K562 (cell line): Measurements from ENCODE around the gene CRADD. TPM values are rescaled to one million over a fixed set of nuclear protein-coding genes. Genes with fewer than 3 reads are reported as not detected.

Experiments used
- BRF1 ChIP-seq: IDR thresholded peaks from 3 replicates; pipeline ENCODE4 v1.6.1; 2011; ENCODE audit warnings: borderline replicate concordance, mild to moderate bottlenecking; ENCODE audit not compliant: insufficient read length; ENCODE audit errors: extremely low read depth
- CBX2 ChIP-seq: fragments of 200-600 bp; sonication (generic); IDR thresholded peaks from one replicate; pipeline ENCODE4 v1.6.1; 2012; ENCODE audit warnings: mild to moderate bottlenecking, low read length, inconsistent platforms; ENCODE audit not compliant: insufficient read depth, poor library complexity, severe bottlenecking
- CC2D1A ChIP-seq: fragments of 450-650 bp; IDR thresholded peaks from 2 replicates; pipeline ENCODE4 v1.6.1; 2017; ENCODE audit warnings: mild to moderate bottlenecking
- CREBBP ChIP-seq: IDR thresholded peaks from one replicate; pipeline ENCODE4 v1.6.1; 2012; ENCODE audit warnings: low read depth, mild to moderate bottlenecking, control low read depth, inconsistent platforms, low read length
- E2F8 ChIP-seq: fragments of 450-650 bp; IDR thresholded peaks from 2 replicates; pipeline ENCODE4 v1.7.1; 2018; ENCODE audit warnings: mild to moderate bottlenecking, low read depth; ENCODE audit not compliant: partially characterized antibody
- EP400 ChIP-seq: fragments of 450-650 bp; IDR thresholded peaks from 2 replicates; pipeline ENCODE4 v1.6.1; 2017; ENCODE audit warnings: antibody characterized with exemption, mild to moderate bottlenecking, moderate library complexity
- ETV6 ChIP-seq, 3 experiments: fragments of 150-350 bp in 1 of 3; sonication (generic) in 1 of 3; formaldehyde crosslinking in 1 of 3; IDR thresholded peaks; 2 replicates each; pipeline versions ENCODE4 v1.6.1 to v1.8.0; 2014 to 2022; ENCODE audit warnings: borderline replicate concordance in 2 of 3, low read depth in 2 of 3, antibody characterized with exemption in 1 of 3, low read length in 1 of 3, mild to moderate bottlenecking in 1 of 3, missing genetic modification reagents in 1 of 3
- FOXJ3 ChIP-seq: sonication (generic); formaldehyde crosslinking; IDR thresholded peaks from 2 replicates; pipeline ENCODE4 v1.4.0; 2020; ENCODE audit warnings: mild to moderate bottlenecking, missing genetic modification reagents
- GATA2 ChIP-seq: sonication (generic); formaldehyde crosslinking; IDR thresholded peaks from 2 replicates; pipeline ENCODE4 v1.4.0; 2020; ENCODE audit warnings: mild to moderate bottlenecking, missing genetic modification reagents
- KHSRP ChIP-seq: fragments of 450-650 bp; IDR thresholded peaks from 2 replicates; pipeline ENCODE4 v1.6.1; 2017
- NFE2 ChIP-seq: IDR thresholded peaks from 2 replicates; pipeline ENCODE4 v1.6.1; 2014; ENCODE audit warnings: antibody characterized with exemption, low read depth
- POLR2A ChIP-seq: fragments of 450-650 bp; conservative IDR thresholded peaks from 2 replicates; pipeline ENCODE4 v1.6.1; 2016
- SMAD3 ChIP-seq: fragments of 450-650 bp; formaldehyde crosslinking; conservative IDR thresholded peaks from 2 replicates; pipeline ENCODE4 v1.4.0; 2020; ENCODE audit warnings: mild to moderate bottlenecking
- SMARCA5 ChIP-seq: fragments of 450-650 bp; IDR thresholded peaks from 2 replicates; pipeline ENCODE4 v1.6.1; 2016
- SMARCC2 ChIP-seq: fragments of 450-650 bp; IDR thresholded peaks from 2 replicates; pipeline ENCODE4 v1.6.1; 2017; ENCODE audit warnings: antibody characterized with exemption, moderate library complexity, mild to moderate bottlenecking, low read depth
- SP2 ChIP-seq: IDR thresholded peaks from 2 replicates; pipeline ENCODE4 v1.6.1; 2011; ENCODE audit warnings: mild to moderate bottlenecking, low read depth, low read length, moderate library complexity; ENCODE audit not compliant: poor library complexity, severe bottlenecking; ENCODE audit errors: extremely low read depth
- SRSF1 ChIP-seq: fragments of 200-400 bp; formaldehyde crosslinking; IDR thresholded peaks from 2 replicates; pipeline ENCODE4 v1.6.1; 2017; ENCODE audit warnings: mild to moderate bottlenecking, low read depth, low read length, moderate library complexity
- SRSF7 ChIP-seq: fragments of 200-400 bp; formaldehyde crosslinking; optimal IDR thresholded peaks from 2 replicates; pipeline ENCODE3; 2017; ENCODE audit warnings: mild to moderate bottlenecking, low read depth, low read length
- ZKSCAN3 ChIP-seq: fragments of 250-450 bp; sonication (Bioruptor Pico); IDR thresholded peaks from 2 replicates; pipeline ENCODE4 v1.4.0; 2020
- ZNF175 ChIP-seq: fragments of 200-800 bp; sonication (Bioruptor generic); IDR thresholded peaks from 2 replicates; pipeline ENCODE4 v1.6.1; 2016; ENCODE audit warnings: low read depth, mild to moderate bottlenecking, missing genetic modification characterization, missing compliant biosample characterization
- polyA plus RNA-seq, 8 experiments: library from polyadenylated mRNA; depleted of rRNA in 4 of 8; stranded (reverse) in 5 of 8; unstranded in 3 of 8; fragments of >200 nt; fragmentation: Nextera tagmentation in 2 of 8; fragmentation: Illumina TruSeq in 1 of 8; extraction: Ambion mirVana in 2 of 8; extraction: Trizol in 1 of 8; gene quantifications; 2 replicates each; pipeline versions ENCODE4 v1.2.1 to v1.2.3, GENCODE V29; 2011 to 2014; ENCODE audit warnings: inconsistent platforms in 1 of 8, missing spikeins in 1 of 8
- total RNA-seq, 7 experiments: library from RNA; depleted of rRNA in 6 of 7; stranded (reverse); fragments of >200 nt in 6 of 7; fragmentation: Illumina TruSeq in 2 of 7; extraction: Trizol in 2 of 7; gene quantifications; 2 replicates each; pipeline versions ENCODE4 v1.2.1 to v1.2.3, GENCODE V29; 2011 to 2021; ENCODE audit warnings: low replicate concordance in 1 of 7
- TF ChIP-seq, protein P1 (sequence below): fragments of 450-650 bp; formaldehyde crosslinking; IDR thresholded peaks from 2 replicates; pipeline ENCODE4 v1.4.0; 2020; ENCODE audit warnings: mild to moderate bottlenecking, moderate library complexity
- TF ChIP-seq, protein P2 (sequence below): fragments of 450-650 bp; formaldehyde crosslinking; conservative IDR thresholded peaks from 2 replicates; pipeline ENCODE4 v1.4.0; 2022; ENCODE audit warnings: mild to moderate bottlenecking, missing genetic modification characterization
- TF ChIP-seq, protein P3 (sequence below): sonication (generic); formaldehyde crosslinking; IDR thresholded peaks from 2 replicates; pipeline ENCODE4 v1.8.1; 2022; ENCODE audit warnings: missing genetic modification reagents

The CRADD gene
- total and polyA plus RNA-seq, 9 of the 15 experiments (the other 6 are each of a cell fraction or from before 2014, with no cell fraction given), result 20.5 to 41.1 (median 25.9) TPM

DNA sequence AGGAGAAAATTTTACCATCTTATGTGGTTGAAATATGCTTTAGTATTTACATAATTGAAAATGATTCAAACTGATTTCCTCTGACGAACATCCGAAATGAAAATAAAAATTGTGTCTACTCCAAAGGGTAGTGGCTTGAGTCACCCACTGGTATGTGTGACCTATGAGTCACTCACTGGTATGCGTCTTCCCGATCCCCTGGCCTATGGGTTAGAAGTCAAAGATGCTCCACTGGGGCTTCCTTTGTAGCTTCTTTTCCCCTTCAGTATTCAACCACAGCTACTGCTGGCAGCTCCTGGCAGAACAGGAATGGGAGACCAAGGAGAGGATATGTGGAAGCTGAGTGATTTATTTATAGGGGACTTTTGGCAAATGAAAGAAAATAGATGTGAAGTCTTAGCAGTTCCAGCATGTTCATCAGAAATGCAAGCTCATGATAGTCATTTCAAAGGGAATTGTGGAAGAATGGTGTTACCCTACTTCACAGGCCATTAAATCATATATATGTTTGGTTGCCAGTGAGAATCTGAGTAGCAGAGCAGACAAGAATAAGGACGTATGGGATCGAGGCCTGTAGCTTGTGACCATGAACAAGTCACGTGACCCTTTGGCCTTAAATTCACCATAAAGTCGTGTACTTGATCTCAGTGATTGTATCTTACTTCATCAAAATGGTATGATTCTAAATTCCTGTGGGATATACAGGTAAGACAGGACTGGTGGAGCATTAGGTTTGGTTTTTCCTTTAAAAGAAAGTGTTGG is 108.3 kb downstream of the CRADD start (continued):
- no peak for TF ChIP-seq SMAD3 (CRISPR knock-in tag)
- TF ChIP-seq, protein P1, sequence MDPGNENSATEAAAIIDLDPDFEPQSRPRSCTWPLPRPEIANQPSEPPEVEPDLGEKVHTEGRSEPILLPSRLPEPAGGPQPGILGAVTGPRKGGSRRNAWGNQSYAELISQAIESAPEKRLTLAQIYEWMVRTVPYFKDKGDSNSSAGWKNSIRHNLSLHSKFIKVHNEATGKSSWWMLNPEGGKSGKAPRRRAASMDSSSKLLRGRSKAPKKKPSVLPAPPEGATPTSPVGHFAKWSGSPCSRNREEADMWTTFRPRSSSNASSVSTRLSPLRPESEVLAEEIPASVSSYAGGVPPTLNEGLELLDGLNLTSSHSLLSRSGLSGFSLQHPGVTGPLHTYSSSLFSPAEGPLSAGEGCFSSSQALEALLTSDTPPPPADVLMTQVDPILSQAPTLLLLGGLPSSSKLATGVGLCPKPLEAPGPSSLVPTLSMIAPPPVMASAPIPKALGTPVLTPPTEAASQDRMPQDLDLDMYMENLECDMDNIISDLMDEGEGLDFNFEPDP (CRISPR knock-in tag), result no peak
- no peak for TF ChIP-seq CREBBP
- no peak for TF ChIP-seq CBX2
- TF ChIP-seq SMARCC2, result peak; percentile 38; the same call in 1 of the 2 replicates
- TF ChIP-seq E2F8, result no peak
- TF ChIP-seq, protein P2, sequence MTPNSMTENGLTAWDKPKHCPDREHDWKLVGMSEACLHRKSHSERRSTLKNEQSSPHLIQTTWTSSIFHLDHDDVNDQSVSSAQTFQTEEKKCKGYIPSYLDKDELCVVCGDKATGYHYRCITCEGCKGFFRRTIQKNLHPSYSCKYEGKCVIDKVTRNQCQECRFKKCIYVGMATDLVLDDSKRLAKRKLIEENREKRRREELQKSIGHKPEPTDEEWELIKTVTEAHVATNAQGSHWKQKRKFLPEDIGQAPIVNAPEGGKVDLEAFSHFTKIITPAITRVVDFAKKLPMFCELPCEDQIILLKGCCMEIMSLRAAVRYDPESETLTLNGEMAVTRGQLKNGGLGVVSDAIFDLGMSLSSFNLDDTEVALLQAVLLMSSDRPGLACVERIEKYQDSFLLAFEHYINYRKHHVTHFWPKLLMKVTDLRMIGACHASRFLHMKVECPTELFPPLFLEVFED (CRISPR knock-in tag), result no peak
- TF ChIP-seq KHSRP, result no peak
- no peak for TF ChIP-seq EP400
- no peak for TF ChIP-seq SRSF1
- no peak for TF ChIP-seq ZKSCAN3 (CRISPR knock-in tag)
- TF ChIP-seq NFE2, result no peak
- TF ChIP-seq, protein P3, sequence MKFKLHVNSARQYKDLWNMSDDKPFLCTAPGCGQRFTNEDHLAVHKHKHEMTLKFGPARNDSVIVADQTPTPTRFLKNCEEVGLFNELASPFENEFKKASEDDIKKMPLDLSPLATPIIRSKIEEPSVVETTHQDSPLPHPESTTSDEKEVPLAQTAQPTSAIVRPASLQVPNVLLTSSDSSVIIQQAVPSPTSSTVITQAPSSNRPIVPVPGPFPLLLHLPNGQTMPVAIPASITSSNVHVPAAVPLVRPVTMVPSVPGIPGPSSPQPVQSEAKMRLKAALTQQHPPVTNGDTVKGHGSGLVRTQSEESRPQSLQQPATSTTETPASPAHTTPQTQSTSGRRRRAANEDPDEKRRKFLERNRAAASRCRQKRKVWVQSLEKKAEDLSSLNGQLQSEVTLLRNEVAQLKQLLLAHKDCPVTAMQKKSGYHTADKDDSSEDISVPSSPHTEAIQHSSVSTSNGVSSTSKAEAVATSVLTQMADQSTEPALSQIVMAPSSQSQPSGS, result no peak
- TF ChIP-seq CC2D1A, result no peak
- no peak for TF ChIP-seq SRSF7
- no peak for TF ChIP-seq FOXJ3 (CRISPR knock-in tag)
- TF ChIP-seq SMARCA5, result no peak
- TF ChIP-seq SP2, result no peak
- no peak for TF ChIP-seq GATA2
- TF ChIP-seq ETV6 (IDR thresholded peaks at IDR 0.05; ENCODE audit: borderline replicate concordance in 1 of 2, low read depth in 2 of 2, low read length in 1 of 2), result no peak
- TF ChIP-seq ETV6 (CRISPR knock-in tag; IDR thresholded peaks at IDR 0.05; ENCODE audit: borderline replicate concordance), result no peak
- no peak for TF ChIP-seq BRF1
- TF ChIP-seq POLR2A, result no peak
- no peak for TF ChIP-seq ZNF175 (CRISPR knock-in tag)
